Parietal lobe (tissue), 1 donor: ENCODE measurements around the gene TSTD2. TPM values are rescaled to one million over a fixed set of nuclear protein-coding genes. Genes with fewer than 3 reads are reported as not detected.

ENCODE experiments used
- total RNA-seq: library from RNA; depleted of rRNA; stranded (reverse); fragments of >200 nt; gene quantifications from one replicate; pipeline ENCODE4 v1.2.3, GENCODE V29; 2014

The TSTD2 gene
- 71.7 TPM for total RNA-seq

DNA sequence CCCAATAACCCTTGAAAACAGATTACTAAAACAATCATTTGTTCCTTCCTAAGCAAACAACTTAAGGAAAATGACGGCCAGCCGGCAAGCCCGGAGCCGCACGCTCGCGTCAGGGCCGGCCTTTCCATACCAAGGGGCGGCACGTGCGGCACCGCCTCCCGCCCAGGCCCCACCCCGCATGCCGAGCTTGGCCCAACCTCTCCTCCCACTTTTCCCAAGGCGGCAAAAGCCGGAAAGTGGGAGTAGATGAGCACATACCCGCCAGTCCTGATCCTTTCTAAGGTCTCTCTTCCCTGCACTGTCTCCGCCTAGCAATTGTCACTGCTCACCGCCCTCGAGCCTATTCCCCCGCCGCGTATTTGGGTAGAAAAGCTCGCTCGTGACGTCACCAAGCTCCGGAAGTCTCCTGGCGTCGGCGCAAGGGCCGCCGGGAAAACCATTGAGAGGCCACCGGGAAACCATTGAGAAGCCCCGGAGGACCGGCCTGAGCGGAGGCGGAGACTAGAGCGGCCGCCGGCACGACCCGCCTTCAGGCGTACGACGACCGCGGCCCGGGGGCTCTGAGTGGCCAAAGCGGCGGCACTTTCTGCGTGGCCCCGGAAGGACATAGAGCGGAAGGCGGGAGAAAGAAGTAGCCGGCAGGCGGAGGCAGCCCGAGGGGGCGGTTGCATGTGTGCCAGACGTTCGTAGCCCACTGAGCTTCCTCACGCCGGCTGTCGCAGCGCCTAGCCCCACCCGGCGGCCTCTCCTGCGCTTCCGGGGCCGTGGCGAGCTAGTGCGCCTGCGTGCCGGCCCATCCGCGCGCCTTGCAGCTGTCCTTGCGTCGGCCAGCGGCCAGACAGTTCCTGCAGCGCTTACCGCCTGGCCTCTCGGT is at the start of gene TSTD2, which contains the start of gene NCBP1:
Gene TSTD2, minus strand, starts transcription at position 384 of the 874 bp plus-strand sequence. CDS start 5,806 bp downstream, outside the sequence.
Gene NCBP1, plus strand, starts transcription at position 837 of the 874 bp plus-strand sequence. CDS start 61 bp downstream, outside the sequence.

Other genes with a start within 250 kb of the TSTD2 start
- 40.4 TPM for gene TDRD7, start 221.3 kb downstream of the TSTD2 start, total RNA-seq
- gene TMOD1, start 131.7 kb downstream of the TSTD2 start, total RNA-seq = 42.6 TPM
- gene NCBP1, start 453 bp upstream of the TSTD2 start, total RNA-seq = 68.9 TPM
- 32.6 TPM for gene XPA, start 64.0 kb upstream of the TSTD2 start, total RNA-seq
- gene FOXE1, start 219.9 kb upstream of the TSTD2 start, total RNA-seq = not detected